Measurements from ENCODE around the gene ICA1. TPM values are rescaled to one million over a fixed set of nuclear protein-coding genes. Genes with fewer than 3 reads are reported as not detected.

ICA1 gene
- total RNA-seq, 1 donor from 2014 or later = 30.3 TPM

DNA sequence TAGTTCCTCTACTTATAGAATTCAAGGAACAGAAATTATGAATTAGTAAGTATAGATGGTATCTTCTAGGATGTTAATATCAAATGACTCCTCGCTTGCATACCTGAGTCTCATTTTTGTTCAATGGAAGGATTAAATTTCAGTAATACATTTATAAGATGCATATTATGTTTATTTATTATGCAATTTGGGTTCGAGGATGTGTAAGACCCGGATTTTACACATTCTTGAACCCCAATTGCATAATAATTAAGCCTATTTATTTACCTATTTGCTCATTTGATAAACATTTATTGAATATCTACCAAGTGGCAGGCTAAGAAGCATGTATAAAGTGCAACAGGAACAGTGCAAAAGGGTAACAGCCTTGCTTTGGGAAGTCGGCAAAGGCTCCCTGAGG is 52.6 kb downstream of the ICA1 start:
- TF ChIP-seq, protein P1, sequence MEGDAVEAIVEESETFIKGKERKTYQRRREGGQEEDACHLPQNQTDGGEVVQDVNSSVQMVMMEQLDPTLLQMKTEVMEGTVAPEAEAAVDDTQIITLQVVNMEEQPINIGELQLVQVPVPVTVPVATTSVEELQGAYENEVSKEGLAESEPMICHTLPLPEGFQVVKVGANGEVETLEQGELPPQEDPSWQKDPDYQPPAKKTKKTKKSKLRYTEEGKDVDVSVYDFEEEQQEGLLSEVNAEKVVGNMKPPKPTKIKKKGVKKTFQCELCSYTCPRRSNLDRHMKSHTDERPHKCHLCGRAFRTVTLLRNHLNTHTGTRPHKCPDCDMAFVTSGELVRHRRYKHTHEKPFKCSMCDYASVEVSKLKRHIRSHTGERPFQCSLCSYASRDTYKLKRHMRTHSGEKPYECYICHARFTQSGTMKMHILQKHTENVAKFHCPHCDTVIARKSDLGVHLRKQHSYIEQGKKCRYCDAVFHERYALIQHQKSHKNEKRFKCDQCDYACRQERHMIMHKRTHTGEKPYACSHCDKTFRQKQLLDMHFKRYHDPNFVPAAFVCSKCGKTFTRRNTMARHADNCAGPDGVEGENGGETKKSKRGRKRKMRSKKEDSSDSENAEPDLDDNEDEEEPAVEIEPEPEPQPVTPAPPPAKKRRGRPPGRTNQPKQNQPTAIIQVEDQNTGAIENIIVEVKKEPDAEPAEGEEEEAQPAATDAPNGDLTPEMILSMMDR (conservative IDR thresholded peaks at IDR 0.05; ENCODE audit: low read depth, low read length) = no peak
- H3K4me3 ChIP-seq (ENCODE audit: low read depth, low read length) = no peak overlapping the region
- DNase-seq (ENCODE audit: low read depth) = no peak

DNA sequence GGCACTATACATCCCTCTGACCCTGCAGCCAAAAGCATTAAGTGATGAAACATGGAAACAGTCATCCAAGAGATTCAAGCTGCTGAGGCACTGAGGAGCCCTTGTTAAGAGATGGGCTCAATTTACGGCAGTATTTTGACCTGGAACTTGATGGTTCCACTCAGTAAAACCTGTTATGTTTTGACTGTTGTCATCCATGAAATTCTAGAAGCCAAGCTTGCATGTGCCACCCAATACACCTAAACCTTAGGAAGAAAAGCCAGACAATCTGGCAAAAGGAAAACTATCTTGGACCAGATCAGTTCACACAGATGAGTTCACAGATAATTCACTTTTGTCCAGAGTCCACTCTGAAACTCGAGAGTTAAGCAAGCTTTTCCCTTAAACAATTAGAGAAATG is 53.2 kb downstream of the ICA1 start:
- DNase-seq (ENCODE audit: low read depth) = no peak
- H3K4me3 ChIP-seq (ENCODE audit: low read depth, low read length) = no peak overlapping the region
- TF ChIP-seq, protein P1 (conservative IDR thresholded peaks at IDR 0.05; ENCODE audit: low read depth, low read length) = no peak

DNA sequence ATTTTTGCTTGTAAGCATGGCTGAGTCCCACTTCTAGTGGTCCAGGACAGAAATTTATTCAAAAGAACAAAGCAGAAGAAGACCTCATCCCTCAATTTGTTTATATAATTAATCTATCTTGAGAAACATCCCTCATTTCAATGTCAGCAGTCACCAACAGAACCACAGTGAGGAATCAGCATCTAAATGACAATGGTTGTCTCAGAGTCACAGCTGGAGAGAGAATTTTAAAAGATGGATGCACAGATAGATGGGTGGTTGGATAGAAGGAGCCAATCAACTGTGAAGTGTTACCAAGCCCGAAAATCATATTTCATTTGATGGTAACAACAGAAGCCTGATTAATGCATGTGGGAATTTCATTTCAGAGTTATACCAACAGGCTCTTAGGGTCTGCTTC is 55.0 kb downstream of the ICA1 start:
- DNase-seq (ENCODE audit: low read depth) = no peak
- H3K4me3 ChIP-seq (ENCODE audit: low read depth, low read length) = no peak overlapping the region
- TF ChIP-seq, protein P1 (conservative IDR thresholded peaks at IDR 0.05; ENCODE audit: low read depth, low read length) = no peak

DNA sequence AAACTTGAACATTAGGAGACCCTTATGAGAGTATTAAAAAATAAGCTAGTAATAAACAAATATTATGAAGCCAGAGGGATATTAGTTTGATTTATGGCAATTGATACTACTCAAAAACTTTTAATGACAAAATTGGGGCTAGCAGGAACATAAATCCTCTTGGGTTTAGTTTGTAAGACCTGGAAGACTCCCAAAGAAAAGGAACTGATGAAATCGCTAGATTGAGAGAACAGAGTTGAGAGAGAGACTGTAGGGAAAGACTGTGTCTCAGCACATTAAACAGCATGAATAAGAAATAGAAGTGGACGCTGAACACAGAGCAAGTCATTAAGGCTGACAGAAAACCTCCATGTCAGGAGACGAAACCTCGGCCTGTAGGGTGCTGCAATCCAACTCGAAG is 56.4 kb downstream of the ICA1 start:
- DNase-seq (ENCODE audit: low read depth) = no peak
- TF ChIP-seq, protein P1 (conservative IDR thresholded peaks at IDR 0.05; ENCODE audit: low read depth, low read length) = no peak
- H3K4me3 ChIP-seq (ENCODE audit: low read depth, low read length) = no peak overlapping the region

DNA sequence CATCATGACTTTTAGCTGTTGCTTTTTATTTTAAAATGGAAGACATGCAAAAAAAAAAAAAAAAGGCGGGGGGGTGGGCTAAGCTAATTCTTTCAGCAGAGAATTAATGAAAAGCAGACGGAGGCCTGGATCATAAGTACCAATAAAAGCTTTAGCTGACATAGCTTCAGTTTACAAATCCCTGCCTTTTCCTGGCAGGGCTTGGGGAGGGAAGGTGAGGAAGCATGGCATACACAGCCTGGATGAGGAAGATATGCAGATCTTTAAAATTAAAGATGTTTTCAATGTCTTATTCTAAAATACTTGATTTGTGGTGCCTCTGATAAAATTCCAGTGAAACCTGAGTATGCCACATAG is 57.0 kb downstream of the ICA1 start:
- no peak overlapping the region for H3K4me3 ChIP-seq (ENCODE audit: low read depth, low read length)
- DNase-seq (ENCODE audit: low read depth) = no peak
- TF ChIP-seq, protein P1 (conservative IDR thresholded peaks at IDR 0.05; ENCODE audit: low read depth, low read length) = no peak

DNA sequence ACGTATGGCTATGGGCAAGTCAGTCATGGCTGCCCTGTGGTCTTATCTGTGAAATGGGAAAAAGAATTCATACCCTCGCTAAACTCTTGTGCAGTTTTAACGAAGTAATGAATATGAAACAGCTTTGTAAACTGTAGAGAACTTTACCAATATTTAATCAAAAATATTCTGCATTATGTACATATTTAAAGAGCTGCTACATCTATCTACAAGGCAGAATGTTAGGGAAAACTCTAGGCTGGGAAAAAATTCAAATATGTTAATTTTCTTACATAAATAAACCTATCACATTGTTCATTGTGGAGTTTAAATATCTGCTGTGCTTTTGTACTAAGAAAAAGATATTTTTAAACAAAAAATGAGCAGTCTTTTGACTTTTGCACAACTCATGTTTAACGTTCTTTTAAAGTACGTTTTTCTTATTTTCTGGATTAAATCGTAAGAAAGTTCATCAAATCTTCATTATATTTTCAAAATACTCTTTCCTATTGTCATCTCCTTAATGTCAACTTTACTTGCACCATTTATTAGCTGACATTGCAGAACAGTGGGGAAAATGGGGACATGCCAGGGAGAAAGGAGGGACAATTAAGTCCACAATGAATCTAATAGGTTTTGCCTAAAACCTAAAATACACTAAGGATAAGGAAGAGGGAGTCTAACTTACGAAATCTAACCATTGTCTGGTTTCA is 57.5 kb downstream of the ICA1 start:
- DNase-seq (ENCODE audit: low read depth) = no peak
- TF ChIP-seq, protein P1 (conservative IDR thresholded peaks at IDR 0.05; ENCODE audit: low read depth, low read length) = no peak
- no peak overlapping the region for H3K4me3 ChIP-seq (ENCODE audit: low read depth, low read length)

DNA sequence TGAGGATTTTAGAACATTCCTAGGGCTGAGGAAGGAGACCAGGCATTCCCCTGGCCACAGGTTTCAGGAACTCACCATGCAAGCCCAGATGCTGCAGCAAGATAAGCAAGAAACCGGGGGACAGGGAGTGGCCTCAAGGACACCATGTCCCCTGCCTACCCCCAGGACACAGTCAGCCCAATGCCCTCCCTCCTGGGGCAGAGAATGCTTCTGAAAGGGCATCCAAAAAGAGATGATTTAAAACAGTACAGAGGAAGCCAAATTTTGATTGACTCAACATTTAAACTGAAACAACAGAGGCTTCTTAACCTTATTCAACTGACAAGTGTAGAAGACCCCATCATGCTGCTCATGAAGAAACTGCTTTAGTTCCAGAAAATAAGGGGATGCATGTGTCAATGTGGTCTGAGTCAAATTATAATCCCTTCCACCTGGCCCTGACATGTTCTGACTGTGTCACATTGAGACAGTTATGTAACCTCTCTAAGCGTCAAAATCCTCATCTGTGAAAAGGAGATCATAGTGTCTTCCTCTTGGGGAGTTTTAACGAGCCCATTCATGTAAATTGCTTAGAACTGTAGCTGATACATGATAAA is 60.0 kb downstream of the ICA1 start:
- no peak for DNase-seq (ENCODE audit: low read depth)
- TF ChIP-seq, protein P1 (conservative IDR thresholded peaks at IDR 0.05; ENCODE audit: low read depth, low read length) = no peak
- no peak overlapping the region for H3K4me3 ChIP-seq (ENCODE audit: low read depth, low read length)
